ENCODE data around the gene RECQL. TPM values are rescaled to one million over a fixed set of nuclear protein-coding genes. Genes with fewer than 3 reads are reported as not detected.

RECQL gene
- total and polyA plus RNA-seq, 2 of the 8 experiments (the other 6 are each of a cell fraction or from before 2014, with no cell fraction given) = 8.1 to 40.3 TPM

- Histone ChIP-seq H4K20me1 (replicated peaks in 1 of 2; ENCODE audit: control insufficient read depth in 1 of 2, insufficient read depth in 2 of 2, low read length in 2 of 2) (peaks cover 0 to 2% of the 10 kb centered on the region in 2 experiments), H3K9ac (replicated peaks in 1 of 4; ENCODE audit: extremely low read depth in 1 of 4, low read depth in 3 of 4, low read length in 3 of 4) (peak overlapping the region; percentile 85 to 95 (median 87)), H3K4me3 (ENCODE audit: extremely low read depth in 1 of 4, insufficient read depth in 2 of 4, low read depth in 3 of 4, low read length in 4 of 4) (peak overlapping the region; percentile 72 to 93 (median 84)), H2BK5ac (ENCODE audit: low read depth, low read length) (no peak overlapping the region; the same call in 1 of the 2 replicates), H3K18ac (ENCODE audit: extremely low read depth, low read length) (no peak overlapping the region), H3K79me2 (ENCODE audit: control insufficient read depth in 1 of 2, insufficient read depth in 2 of 2, low read length in 2 of 2) (peaks cover 9 to 51% of the 10 kb centered on the region in 2 experiments; a peak in 3 of 4 replicates), H4K8ac (ENCODE audit: extremely low read depth, insufficient read depth, low read length) (no peak overlapping the region), H3K36me3 (ENCODE audit: control insufficient read depth in 2 of 4, insufficient read depth in 4 of 4, low read length in 3 of 4) (peaks cover 2 to 22% (median 13%) of the 10 kb centered on the region in 4 experiments; a peak in 6 of 8 replicates), H4K5ac (ENCODE audit: insufficient read length, low read depth, low read length) (no peak overlapping the region), H4K91ac (replicated peaks; ENCODE audit: insufficient read length, low read length) (no peak overlapping the region), H2AFZ (ENCODE audit: low read length) (peak overlapping the region; percentile 71; the same call in 1 of the 2 replicates), H2BK15ac (ENCODE audit: low read length) (no peak overlapping the region), H2AK5ac (ENCODE audit: low read depth, low read length) (no peak overlapping the region), H2BK12ac (ENCODE audit: low read depth, low read length) (no peak overlapping the region), H3K23ac (ENCODE audit: insufficient read length) (no peak overlapping the region), H3K79me1 (ENCODE audit: low read depth, low read length) (peaks cover 4% of the 10 kb centered on the region), H2BK20ac (ENCODE audit: low read length) (no peak overlapping the region), H2BK120ac (replicated peaks; ENCODE audit: low read depth, low read length) (no peak overlapping the region), H3K56ac (replicated peaks; ENCODE audit: insufficient read length, low read depth, low read length) (no peak overlapping the region), H3K27ac (ENCODE audit: low read depth, low read length) (0 out of 2 replicates have a peak overlapping the region, but pooled peaks have one; percentile 74), H3K9me3 (ENCODE audit: insufficient read depth in 2 of 2, low read depth in 1 of 2, low read length in 1 of 2) (no peaks in the 10 kb centered on the region), H3K4me1 (replicated peaks in 1 of 4; ENCODE audit: control insufficient read depth in 3 of 4, insufficient read depth in 4 of 4, low read length in 3 of 4) (peaks cover 0 to 6% (median 2%) of the 10 kb centered on the region in 4 experiments; a peak in 4 of 7 replicates), H3K14ac (ENCODE audit: insufficient read length) (no peak overlapping the region), H3K4me2 (ENCODE audit: insufficient read depth in 1 of 2, low read depth in 2 of 2, low read length in 2 of 2) (peak overlapping the region; percentile 81 to 91), H3K23me2 (ENCODE audit: low read depth, low read length) (peaks cover 7% of the 10 kb centered on the region), H3K4ac (replicated peaks; ENCODE audit: insufficient read length, low read depth, low read length) (no peak overlapping the region), H3K27me3 (replicated peaks in 1 of 4; ENCODE audit: control insufficient read depth in 3 of 4, extremely low read depth in 1 of 4, insufficient read depth in 3 of 4, low read length in 3 of 4) (no peaks in the 10 kb centered on the region)
- ChIA-PET CTCF (ENCODE audit: partially characterized antibody) (no interaction called here), POLR2A (ENCODE audit: partially characterized antibody) (interaction anchor here (0.7 to 2.6 kb wide), 18 partner anchors 9 to 200 kb away, joined by 3 to 23 read pairs (median 4); partner anchors contain the start of genes LDHB and SPX)
- DNase-seq (ENCODE audit: low read depth in 1 of 2, low spot score in 2 of 2) (no peak), FAIRE-seq (no peak)
- TF ChIP-seq SP2 (IDR thresholded peaks at IDR 0.05; ENCODE audit: low read length) (no peak), GABPA (IDR thresholded peaks at IDR 0.05; ENCODE audit: borderline replicate concordance, insufficient read depth, low read length) (no peak), ATF3 (IDR thresholded peaks at IDR 0.05; ENCODE audit: insufficient read depth, low read depth, low read length) (no peak), SUZ12 (IDR thresholded peaks at IDR 0.05; ENCODE audit: low read length) (no peak), EZH2 (IDR thresholded peaks at IDR 0.05; ENCODE audit: low read depth, low read length, severe bottlenecking) (no peak), NRF1 (IDR thresholded peaks at IDR 0.05; ENCODE audit: low read depth, low read length) (no peak), RAD21 (IDR thresholded peaks at IDR 0.05 in 1 of 2, conservative IDR thresholded peaks at IDR 0.05 in 1 of 2; ENCODE audit: low read depth in 2 of 2, low read length in 2 of 2) (no peak)
- WGBS, 2 experiments (ENCODE audit: extremely low coverage in 1 of 2, insufficient coverage in 1 of 2, insufficient read length in 1 of 2, insufficient replicate concordance in 2 of 2, low coverage in 1 of 2, low lambda C conversion rate in 2 of 2, missing lambda C conversion rate in 1 of 2) = 20% methylated on average over 8 of the region's 8 CpGs; no CpG with 5 or more reads in 1 of the 2 experiments
Measured at GRCh38 chr12:21500786-21501257, 613 bp downstream of the RECQL start.

Data from H1 (cell line).